KMS-11 (cell line): ENCODE data around the gene AQP1.

Experiments
- H2AFZ ChIP-seq: fragments of 200-600 bp; sonication (generic); 2 replicates; pipeline ENCODE4 v1.6.1; 2016; ENCODE audit warnings: antibody characterized with exemption, mixed run types, low read depth
- H3K27ac ChIP-seq: fragments of 200-600 bp; sonication (generic); 2 replicates; pipeline ENCODE4 v1.6.1; 2016; ENCODE audit warnings: mild to moderate bottlenecking, mixed run types
- H3K27me3 ChIP-seq: fragments of 200-600 bp; sonication (generic); 2 replicates; pipeline ENCODE4 v1.6.1; 2017; ENCODE audit warnings: mild to moderate bottlenecking, low read depth, mixed run types, moderate library complexity; ENCODE audit not compliant: insufficient read depth
- H3K36me3 ChIP-seq: fragments of 200-600 bp; sonication (generic); 2 replicates; pipeline ENCODE4 v1.6.1; 2017; ENCODE audit warnings: mild to moderate bottlenecking, mixed run types; ENCODE audit not compliant: insufficient read depth
- H3K4me1 ChIP-seq: fragments of 200-600 bp; sonication (generic); 2 replicates; pipeline ENCODE4 v1.6.1; 2016; ENCODE audit warnings: mild to moderate bottlenecking, low read depth, mixed run types; ENCODE audit not compliant: poor library complexity, severe bottlenecking
- H3K4me2 ChIP-seq: fragments of 200-600 bp; sonication (generic); 2 replicates; pipeline ENCODE4 v1.7.0; 2016; ENCODE audit warnings: mild to moderate bottlenecking, mixed run types
- H3K4me3 ChIP-seq: fragments of 200-600 bp; sonication (generic); IDR thresholded peaks from 2 replicates; pipeline ENCODE4 v1.6.1; 2017; ENCODE audit warnings: low read depth, low read length, mixed read lengths; ENCODE audit not compliant: insufficient read depth
- H3K79me2 ChIP-seq: fragments of 200-600 bp; sonication (generic); 2 replicates; pipeline ENCODE4 v1.6.1; 2016; ENCODE audit warnings: low read depth, mixed run types; ENCODE audit not compliant: insufficient read depth
- H3K9ac ChIP-seq: fragments of 200-600 bp; sonication (generic); 2 replicates; pipeline ENCODE4 v1.6.1; 2016; ENCODE audit warnings: mild to moderate bottlenecking, mixed run types
- H4K20me1 ChIP-seq: fragments of 200-600 bp; sonication (generic); 2 replicates; pipeline ENCODE4 v1.6.1; 2016; ENCODE audit warnings: mild to moderate bottlenecking, mixed run types; ENCODE audit not compliant: insufficient read depth
- TF ChIP-seq, protein P1 (sequence below): fragments of 200-600 bp; sonication (generic); conservative IDR thresholded peaks from 2 replicates; pipeline ENCODE4 v1.6.1; 2017; ENCODE audit warnings: low read depth, mild to moderate bottlenecking, antibody characterized with exemption, low read length, moderate library complexity, mixed read lengths

The AQP1 gene

GRCh38 chr7:30893357-30893756 is 18.3 kb upstream of the AQP1 start:
- H3K4me2 ChIP-seq, result no peak overlapping the region
- no peaks in the 10 kb centered on the region for H3K79me2 ChIP-seq

DNA sequence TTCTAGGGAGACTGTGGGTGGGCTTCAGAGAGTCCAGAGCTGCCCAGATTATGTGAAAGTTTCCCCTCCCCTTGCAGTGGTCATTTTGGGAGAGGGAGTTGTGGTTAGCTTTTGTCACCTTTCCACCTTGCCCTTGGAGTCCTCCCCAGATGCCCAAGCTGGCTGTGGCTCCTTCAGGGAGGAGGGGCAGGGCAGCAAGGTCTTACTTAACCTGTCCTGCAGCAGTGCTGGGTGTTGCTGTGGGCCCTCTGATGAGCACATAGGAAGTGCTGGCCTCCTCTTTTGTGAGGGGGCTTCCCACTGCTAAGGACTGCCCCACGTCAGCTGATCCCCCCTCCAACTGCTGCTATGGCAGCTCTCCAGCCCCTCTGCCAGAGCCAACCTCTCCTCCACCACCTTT is 17.6 kb upstream of the AQP1 start:
- Histone ChIP-seq H3K79me2 (no peaks in the 10 kb centered on the region), H3K9ac (no peak overlapping the region), H4K20me1 (no peaks in the 10 kb centered on the region), H3K4me1 (no peaks in the 10 kb centered on the region), H3K36me3 (no peaks in the 10 kb centered on the region), H3K27ac (no peak overlapping the region), H3K27me3 (no peaks in the 10 kb centered on the region), H3K4me2 (no peak overlapping the region), H3K4me3 (no peak overlapping the region), H2AFZ (no peak overlapping the region)
- TF ChIP-seq, protein P1, sequence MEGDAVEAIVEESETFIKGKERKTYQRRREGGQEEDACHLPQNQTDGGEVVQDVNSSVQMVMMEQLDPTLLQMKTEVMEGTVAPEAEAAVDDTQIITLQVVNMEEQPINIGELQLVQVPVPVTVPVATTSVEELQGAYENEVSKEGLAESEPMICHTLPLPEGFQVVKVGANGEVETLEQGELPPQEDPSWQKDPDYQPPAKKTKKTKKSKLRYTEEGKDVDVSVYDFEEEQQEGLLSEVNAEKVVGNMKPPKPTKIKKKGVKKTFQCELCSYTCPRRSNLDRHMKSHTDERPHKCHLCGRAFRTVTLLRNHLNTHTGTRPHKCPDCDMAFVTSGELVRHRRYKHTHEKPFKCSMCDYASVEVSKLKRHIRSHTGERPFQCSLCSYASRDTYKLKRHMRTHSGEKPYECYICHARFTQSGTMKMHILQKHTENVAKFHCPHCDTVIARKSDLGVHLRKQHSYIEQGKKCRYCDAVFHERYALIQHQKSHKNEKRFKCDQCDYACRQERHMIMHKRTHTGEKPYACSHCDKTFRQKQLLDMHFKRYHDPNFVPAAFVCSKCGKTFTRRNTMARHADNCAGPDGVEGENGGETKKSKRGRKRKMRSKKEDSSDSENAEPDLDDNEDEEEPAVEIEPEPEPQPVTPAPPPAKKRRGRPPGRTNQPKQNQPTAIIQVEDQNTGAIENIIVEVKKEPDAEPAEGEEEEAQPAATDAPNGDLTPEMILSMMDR, result no peak

More at GRCh38 chr7:30893357-30893756, 18.3 kb upstream of the AQP1 start:
- TF ChIP-seq, protein P1, result no peak
- H3K4me3 ChIP-seq, result no peak overlapping the region
- H3K4me1 ChIP-seq, result no peaks in the 10 kb centered on the region
- H3K27me3 ChIP-seq, result no peaks in the 10 kb centered on the region
- no peak overlapping the region for H3K27ac ChIP-seq
- H2AFZ ChIP-seq, result no peak overlapping the region
- no peak overlapping the region for H3K9ac ChIP-seq
- no peaks in the 10 kb centered on the region for H3K36me3 ChIP-seq
- H4K20me1 ChIP-seq, result no peaks in the 10 kb centered on the region

DNA sequence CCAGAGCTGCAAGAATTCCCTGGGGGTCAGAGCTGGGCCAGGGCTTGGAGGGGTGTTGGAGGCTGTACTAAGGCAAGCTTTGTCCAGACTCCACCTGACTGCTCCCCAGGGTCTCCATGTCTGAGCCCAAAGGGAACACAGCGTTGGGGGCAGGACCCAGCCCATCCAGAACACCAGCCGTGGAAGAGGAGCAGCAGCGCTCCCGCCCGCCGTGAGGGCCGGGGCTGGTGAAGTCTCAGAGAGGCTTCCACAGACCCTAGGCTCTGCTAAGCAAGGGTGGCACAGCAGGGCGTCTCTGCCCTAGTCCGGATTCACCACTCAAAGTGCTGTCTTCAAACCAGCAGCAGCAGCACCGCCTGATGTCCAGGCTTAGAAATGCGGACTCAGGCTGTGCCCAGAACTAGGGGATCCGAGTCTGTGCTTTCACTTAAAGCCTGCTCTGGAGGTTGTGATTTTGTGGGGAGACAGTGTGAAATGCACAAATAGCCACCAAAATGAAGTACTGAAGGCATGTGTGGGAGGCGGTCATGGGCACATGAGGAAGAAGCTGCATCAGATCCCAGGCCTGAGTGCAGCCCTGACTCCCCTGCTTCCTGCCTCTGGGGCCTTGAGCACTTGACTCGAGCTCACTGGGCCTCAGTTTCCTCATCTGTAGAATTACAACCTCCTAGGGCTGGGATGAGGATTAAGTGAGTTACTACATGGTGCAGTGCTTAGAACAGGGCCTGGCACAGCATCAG is 16.6 kb upstream of the AQP1 start:
- Histone ChIP-seq H3K36me3 (no peaks in the 10 kb centered on the region), H3K27ac (no peak overlapping the region), H3K4me3 (no peak overlapping the region), H3K27me3 (no peaks in the 10 kb centered on the region), H4K20me1 (no peaks in the 10 kb centered on the region), H3K79me2 (no peaks in the 10 kb centered on the region), H3K4me2 (no peak overlapping the region), H2AFZ (no peak overlapping the region), H3K9ac (no peak overlapping the region), H3K4me1 (no peaks in the 10 kb centered on the region)
- TF ChIP-seq, protein P1, result no peak

GRCh38 chr7:30896036-30896435 is 15.6 kb upstream of the AQP1 start:
- no peaks in the 10 kb centered on the region for H3K36me3 ChIP-seq
- no peaks in the 10 kb centered on the region for H3K27me3 ChIP-seq
- no peak overlapping the region for H3K4me2 ChIP-seq
- H2AFZ ChIP-seq, result no peak overlapping the region
- no peaks in the 10 kb centered on the region for H3K4me1 ChIP-seq
- H3K27ac ChIP-seq, result no peak overlapping the region
- no peaks in the 10 kb centered on the region for H4K20me1 ChIP-seq
- TF ChIP-seq, protein P1, result no peak
- no peak overlapping the region for H3K4me3 ChIP-seq
- H3K9ac ChIP-seq, result no peak overlapping the region
- no peaks in the 10 kb centered on the region for H3K79me2 ChIP-seq
